ENCODE measurements around the gene DROSHA. TPM values are rescaled to one million over a fixed set of nuclear protein-coding genes. Genes with fewer than 3 reads are reported as not detected.

Gene DROSHA
- total RNA-seq, 1 experiment from 2014 or later: 73.5 TPM

- POLR2A ChIA-PET: no interaction called here
- CTCF ChIA-PET: no interaction called here
- no peak overlapping the region for H2AFZ ChIP-seq (ENCODE audit: low read depth, low read length, poor library complexity, severe bottlenecking)
- TF ChIP-seq RAD21 (IDR thresholded peaks at IDR 0.05; ENCODE audit: low read depth) (no peak), ZNF274 (IDR thresholded peaks at IDR 0.05; ENCODE audit: low read depth, low read length) (no peak), YY1 (IDR thresholded peaks at IDR 0.05; ENCODE audit: extremely low read depth, insufficient replicate concordance, low read depth, low read length) (no peak), EZH2 (IDR thresholded peaks at IDR 0.05) (no peak), ATF3 (IDR thresholded peaks at IDR 0.05) (no peak)
- ATAC-seq (no peak), DNase-seq (ENCODE audit: low read depth, low spot score) (no peak)
- intact Hi-C loops (cut with micrococcal nuclease): no loop called here
- H3K79me2 ChIP-seq (ENCODE audit: insufficient read depth, low read length): no peaks in the 10 kb centered on the region
- no peak overlapping the region for H3K9ac ChIP-seq (ENCODE audit: low read length)
- no peaks in the 10 kb centered on the region for H3K4me1 ChIP-seq (ENCODE audit: control insufficient read depth in 1 of 2, insufficient read depth in 2 of 2, low read length in 2 of 2)
- H3K9me2 ChIP-seq (ENCODE audit: insufficient read depth): no peaks in the 10 kb centered on the region
- H3K4me3 ChIP-seq (replicated peaks in 1 of 2; ENCODE audit: low read depth in 1 of 2, low read length in 2 of 2): no peak overlapping the region
- BruUV-seq (replicated peaks): no TSS peak
- no peak overlapping the region for H3K27ac ChIP-seq (ENCODE audit: low read depth, low read length)
- RAD21 ChIA-PET (ENCODE audit: low non-redundant PET in 1 of 2, low total read pairs in 2 of 2, uncharacterized antibody in 2 of 2, unreplicated experiment in 2 of 2): no interaction called here
- H3K9me3 ChIP-seq (ENCODE audit: control insufficient read depth in 1 of 2, insufficient read depth in 1 of 2, low read depth in 1 of 2, low read length in 2 of 2): no peaks in the 10 kb centered on the region
- no peaks in the 10 kb centered on the region for H3K27me3 ChIP-seq (ENCODE audit: insufficient read depth, low read length)
- no peaks in the 10 kb centered on the region for H4K20me1 ChIP-seq (ENCODE audit: insufficient read depth)
- no peak overlapping the region for H3K4me2 ChIP-seq (ENCODE audit: low read length)
- peaks cover 25 to 27% of the 10 kb centered on the region in 2 experiments; a peak in 3 of 4 replicates for H3K36me3 ChIP-seq (ENCODE audit: control insufficient read depth in 1 of 2, insufficient read depth in 2 of 2, low read length in 2 of 2)
These were observed 29.4 kb downstream of the DROSHA start for GRCh38 chr5:31502506-31502905.

GRCh38 chr5:31500256-31500655, 31.6 kb downstream of the DROSHA start:
- ChIA-PET RAD21 (ENCODE audit: low non-redundant PET in 1 of 2, low total read pairs in 2 of 2, uncharacterized antibody in 2 of 2, unreplicated experiment in 2 of 2) (no interaction called here), POLR2A (no interaction called here), CTCF (no interaction called here)
- H3K9me3 ChIP-seq (ENCODE audit: control insufficient read depth in 1 of 2, insufficient read depth in 1 of 2, low read depth in 1 of 2, low read length in 2 of 2): no peaks in the 10 kb centered on the region
- no peak overlapping the region for H3K4me3 ChIP-seq (replicated peaks in 1 of 2; ENCODE audit: low read depth in 1 of 2, low read length in 2 of 2)
- H3K27ac ChIP-seq (ENCODE audit: low read depth, low read length): no peak overlapping the region
- no peaks in the 10 kb centered on the region for H4K20me1 ChIP-seq (ENCODE audit: insufficient read depth)
- H3K9ac ChIP-seq (ENCODE audit: low read length): no peak overlapping the region
- H3K27me3 ChIP-seq (ENCODE audit: insufficient read depth, low read length): no peaks in the 10 kb centered on the region
- no peak for ATAC-seq
- no peaks in the 10 kb centered on the region for H3K79me2 ChIP-seq (ENCODE audit: insufficient read depth, low read length)
- H3K4me1 ChIP-seq (ENCODE audit: control insufficient read depth in 1 of 2, insufficient read depth in 2 of 2, low read length in 2 of 2): no peaks in the 10 kb centered on the region
- H3K9me2 ChIP-seq (ENCODE audit: insufficient read depth): no peaks in the 10 kb centered on the region
- no peak for DNase-seq (ENCODE audit: low read depth, low spot score)
- H3K4me2 ChIP-seq (ENCODE audit: low read length): no peak overlapping the region
- no TSS peak for BruUV-seq (replicated peaks)
- peaks cover 31 to 41% of the 10 kb centered on the region in 2 experiments; a peak in 3 of 4 replicates for H3K36me3 ChIP-seq (ENCODE audit: control insufficient read depth in 1 of 2, insufficient read depth in 2 of 2, low read length in 2 of 2)
- intact Hi-C loops (cut with micrococcal nuclease): no loop called here
- no peak overlapping the region for H2AFZ ChIP-seq (ENCODE audit: low read depth, low read length, poor library complexity, severe bottlenecking)
- TF ChIP-seq ZNF274 (IDR thresholded peaks at IDR 0.05; ENCODE audit: low read depth, low read length) (no peak), EZH2 (IDR thresholded peaks at IDR 0.05) (no peak), POLR2A (IDR thresholded peaks at IDR 0.05; ENCODE audit: borderline replicate concordance, extremely low read depth, insufficient read depth, insufficient read length) (no peak), POLR2AphosphoS5 (IDR thresholded peaks at IDR 0.05; ENCODE audit: low read depth, low read length) (no peak), JUND (IDR thresholded peaks at IDR 0.05) (no peak), YY1 (IDR thresholded peaks at IDR 0.05; ENCODE audit: extremely low read depth, insufficient replicate concordance, low read depth, low read length) (no peak), ELF1 (IDR thresholded peaks at IDR 0.05; ENCODE audit: borderline replicate concordance, low read depth) (no peak), FOSL1 (IDR thresholded peaks at IDR 0.05; ENCODE audit: low read depth) (no peak), CTCF (IDR thresholded peaks at IDR 0.05 in 2 of 3, conservative IDR thresholded peaks at IDR 0.05 in 1 of 3; ENCODE audit: borderline replicate concordance in 1 of 3, insufficient read depth in 1 of 3, low read depth in 2 of 3, low read length in 2 of 3) (no peak), ATF3 (IDR thresholded peaks at IDR 0.05) (no peak), TCF7L2 (IDR thresholded peaks at IDR 0.05; ENCODE audit: borderline replicate concordance, extremely low read depth, insufficient read depth, insufficient read length) (no peak)
- TF ChIP-seq, protein P1, sequence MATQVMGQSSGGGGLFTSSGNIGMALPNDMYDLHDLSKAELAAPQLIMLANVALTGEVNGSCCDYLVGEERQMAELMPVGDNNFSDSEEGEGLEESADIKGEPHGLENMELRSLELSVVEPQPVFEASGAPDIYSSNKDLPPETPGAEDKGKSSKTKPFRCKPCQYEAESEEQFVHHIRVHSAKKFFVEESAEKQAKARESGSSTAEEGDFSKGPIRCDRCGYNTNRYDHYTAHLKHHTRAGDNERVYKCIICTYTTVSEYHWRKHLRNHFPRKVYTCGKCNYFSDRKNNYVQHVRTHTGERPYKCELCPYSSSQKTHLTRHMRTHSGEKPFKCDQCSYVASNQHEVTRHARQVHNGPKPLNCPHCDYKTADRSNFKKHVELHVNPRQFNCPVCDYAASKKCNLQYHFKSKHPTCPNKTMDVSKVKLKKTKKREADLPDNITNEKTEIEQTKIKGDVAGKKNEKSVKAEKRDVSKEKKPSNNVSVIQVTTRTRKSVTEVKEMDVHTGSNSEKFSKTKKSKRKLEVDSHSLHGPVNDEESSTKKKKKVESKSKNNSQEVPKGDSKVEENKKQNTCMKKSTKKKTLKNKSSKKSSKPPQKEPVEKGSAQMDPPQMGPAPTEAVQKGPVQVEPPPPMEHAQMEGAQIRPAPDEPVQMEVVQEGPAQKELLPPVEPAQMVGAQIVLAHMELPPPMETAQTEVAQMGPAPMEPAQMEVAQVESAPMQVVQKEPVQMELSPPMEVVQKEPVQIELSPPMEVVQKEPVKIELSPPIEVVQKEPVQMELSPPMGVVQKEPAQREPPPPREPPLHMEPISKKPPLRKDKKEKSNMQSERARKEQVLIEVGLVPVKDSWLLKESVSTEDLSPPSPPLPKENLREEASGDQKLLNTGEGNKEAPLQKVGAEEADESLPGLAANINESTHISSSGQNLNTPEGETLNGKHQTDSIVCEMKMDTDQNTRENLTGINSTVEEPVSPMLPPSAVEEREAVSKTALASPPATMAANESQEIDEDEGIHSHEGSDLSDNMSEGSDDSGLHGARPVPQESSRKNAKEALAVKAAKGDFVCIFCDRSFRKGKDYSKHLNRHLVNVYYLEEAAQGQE (IDR thresholded peaks at IDR 0.05; ENCODE audit: low read depth): no peak
- TF ChIP-seq, protein P2, sequence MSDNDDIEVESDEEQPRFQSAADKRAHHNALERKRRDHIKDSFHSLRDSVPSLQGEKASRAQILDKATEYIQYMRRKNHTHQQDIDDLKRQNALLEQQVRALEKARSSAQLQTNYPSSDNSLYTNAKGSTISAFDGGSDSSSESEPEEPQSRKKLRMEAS (IDR thresholded peaks at IDR 0.05): no peak
